CD4-positive, alpha-beta T cell treated with Interferon alpha-2 for 1 hour (primary cell): ENCODE results near the gene INPP4B.

Experiments
- DNase-seq, 2 donors: peaks; one replicate each; pipeline ENCODE4 v3.0.0-alpha.2; 2020 to 2022

Gene INPP4B

DNA sequence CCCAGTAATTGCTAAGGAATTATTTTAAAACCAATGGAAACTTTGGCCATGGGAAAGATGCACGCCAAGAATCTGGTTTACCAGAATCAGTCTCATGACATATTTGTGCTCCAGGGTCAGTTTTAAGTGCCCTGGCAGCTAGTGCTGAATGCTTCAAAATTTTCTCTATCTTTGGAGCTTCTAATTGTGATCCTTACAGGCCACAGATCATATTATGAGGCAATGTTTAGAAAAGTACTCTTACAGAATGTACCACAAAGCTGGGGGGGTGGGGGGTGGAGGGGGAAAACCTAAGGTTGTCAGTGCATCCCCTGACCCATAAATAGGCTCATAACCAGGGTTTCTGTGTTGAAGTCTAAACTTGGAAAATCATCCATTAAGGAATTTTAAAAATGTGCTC is 514.5 kb downstream of the INPP4B start:
- DNase-seq: no peak

DNA sequence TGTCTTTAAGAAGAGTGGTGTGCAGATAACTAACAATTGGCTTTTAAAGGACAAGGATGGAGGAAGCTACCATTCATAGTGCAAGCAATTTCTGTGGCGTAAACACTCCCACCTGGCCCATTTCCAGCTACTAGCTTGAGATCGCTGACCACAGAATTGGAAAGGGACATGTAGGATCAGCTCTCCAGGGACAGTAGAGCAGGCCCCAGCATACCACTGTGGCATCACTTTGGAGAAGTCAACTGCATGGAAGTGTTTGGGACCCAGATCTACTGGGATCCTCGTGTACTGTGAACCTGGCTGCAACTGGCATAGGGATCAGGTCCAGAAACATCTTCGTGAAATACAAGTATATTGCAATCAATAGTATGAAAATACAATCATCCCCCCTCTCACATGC is 515.0 kb downstream of the INPP4B start:
- DNase-seq: no peak

DNA sequence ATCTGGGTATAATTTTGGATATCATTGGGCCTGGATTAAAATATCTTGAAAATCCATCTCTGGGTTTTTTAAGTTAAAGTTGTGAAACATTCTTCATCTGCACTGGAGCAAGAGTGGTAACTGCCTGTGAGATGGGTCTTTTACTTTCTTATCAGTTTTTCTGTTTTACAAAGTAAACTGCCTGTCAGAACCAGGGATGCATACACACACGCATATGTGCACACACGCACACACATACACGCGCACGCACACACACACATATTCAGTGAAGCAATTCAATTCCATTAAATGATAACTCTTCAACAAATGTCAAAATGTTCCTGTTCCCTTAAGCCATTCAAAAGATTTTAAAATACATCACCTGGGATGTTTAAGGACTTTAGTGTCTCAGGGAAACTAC is 515.8 kb downstream of the INPP4B start:
- DNase-seq: no peak

DNA sequence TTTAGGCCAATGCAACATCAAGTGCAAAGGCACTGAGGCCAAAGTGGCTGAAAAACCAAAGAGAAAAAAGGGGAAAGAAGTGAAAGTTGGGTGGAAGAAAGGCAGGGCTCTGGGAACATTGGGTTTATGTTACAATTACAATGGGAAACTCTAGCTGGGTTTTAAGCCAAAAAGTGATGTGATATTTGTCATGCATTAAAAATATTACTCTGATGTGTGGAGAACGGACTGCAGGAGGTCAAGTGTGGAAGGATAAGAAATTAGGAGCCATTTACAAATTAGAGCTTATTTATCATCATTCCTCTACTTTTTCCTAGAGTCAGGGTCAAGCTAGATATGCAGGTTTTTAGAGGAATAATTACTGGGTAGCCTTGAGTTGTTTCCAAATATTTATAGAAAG is 516.8 kb downstream of the INPP4B start:
- no peak for DNase-seq

DNA sequence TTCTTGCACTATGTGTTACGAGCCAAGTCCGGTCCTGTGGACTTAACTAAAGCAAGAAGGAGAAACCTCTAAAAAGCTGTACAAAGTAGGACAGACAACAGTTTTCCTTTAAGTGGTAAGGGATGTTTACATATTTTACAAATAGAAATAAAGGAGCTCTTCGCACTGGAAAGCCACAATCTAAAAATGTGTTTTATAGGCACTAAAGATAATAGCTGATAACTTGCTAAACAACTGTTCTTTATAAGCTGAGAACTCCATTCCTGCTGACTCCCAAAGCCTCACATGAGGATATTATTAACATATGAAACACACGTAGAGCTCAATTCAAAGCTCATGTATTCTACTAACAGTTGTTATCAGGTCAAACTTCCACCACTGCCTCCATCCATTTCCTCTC is 519.9 kb downstream of the INPP4B start:
- DNase-seq: no peak

DNA sequence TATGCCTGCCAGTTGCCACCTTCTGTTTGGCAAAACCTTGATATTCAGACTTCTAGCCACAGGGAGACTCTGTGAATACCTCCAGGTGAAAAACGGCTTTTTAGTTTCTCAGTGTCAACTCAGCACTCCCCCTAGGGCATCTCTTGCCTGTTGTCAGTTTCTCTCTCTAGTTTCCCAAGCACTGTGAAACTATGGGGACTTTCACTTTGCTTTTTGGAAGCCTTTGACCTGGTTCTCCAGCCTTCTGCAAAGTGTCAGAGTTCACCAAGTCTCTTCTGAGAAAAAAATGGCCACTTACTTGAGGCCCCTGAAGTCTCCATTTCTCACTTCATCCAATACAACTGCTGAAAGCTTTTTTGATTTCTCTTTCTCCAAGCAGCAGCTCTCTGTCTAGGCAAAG is 521.5 kb downstream of the INPP4B start:
- no peak for DNase-seq

DNA sequence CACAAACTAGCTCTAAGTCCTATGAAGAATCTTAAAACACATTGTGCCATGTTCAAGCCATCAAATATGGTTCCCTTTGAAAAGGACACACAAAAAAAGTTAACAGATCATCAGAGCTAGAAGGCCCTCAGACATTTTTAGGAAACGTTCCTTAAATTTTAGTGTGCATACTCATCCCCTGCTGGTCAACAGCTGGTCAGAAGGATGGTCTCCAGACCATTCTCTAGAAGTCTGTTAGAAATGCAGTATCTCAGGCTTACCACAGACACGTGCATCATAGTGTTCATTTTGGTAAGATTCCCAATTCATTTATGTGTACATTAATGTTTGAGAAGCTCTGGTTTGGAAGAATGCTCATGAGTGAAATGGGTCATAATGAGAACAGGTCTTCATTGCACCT is 523.1 kb downstream of the INPP4B start:
- DNase-seq: no peak

DNA sequence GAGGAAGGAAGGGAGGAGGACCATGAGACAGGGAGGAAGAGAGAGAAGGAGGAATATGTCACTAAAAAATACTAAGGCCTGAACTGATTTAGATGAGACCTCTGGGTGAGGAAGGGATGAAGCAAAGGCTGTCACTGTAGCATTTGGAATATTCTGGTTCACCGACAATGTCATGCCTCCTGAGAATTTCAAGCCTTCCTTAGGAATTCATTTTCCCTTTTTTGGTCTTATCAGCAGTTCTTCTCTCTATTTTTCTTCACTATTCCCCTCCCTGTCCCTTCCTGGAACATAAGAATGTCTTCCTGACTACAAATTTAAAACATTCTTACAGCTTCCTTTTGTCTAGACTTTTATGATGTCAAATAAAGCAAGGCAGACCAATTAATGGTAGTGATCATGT is 527.8 kb downstream of the INPP4B start:
- DNase-seq: no peak

DNA sequence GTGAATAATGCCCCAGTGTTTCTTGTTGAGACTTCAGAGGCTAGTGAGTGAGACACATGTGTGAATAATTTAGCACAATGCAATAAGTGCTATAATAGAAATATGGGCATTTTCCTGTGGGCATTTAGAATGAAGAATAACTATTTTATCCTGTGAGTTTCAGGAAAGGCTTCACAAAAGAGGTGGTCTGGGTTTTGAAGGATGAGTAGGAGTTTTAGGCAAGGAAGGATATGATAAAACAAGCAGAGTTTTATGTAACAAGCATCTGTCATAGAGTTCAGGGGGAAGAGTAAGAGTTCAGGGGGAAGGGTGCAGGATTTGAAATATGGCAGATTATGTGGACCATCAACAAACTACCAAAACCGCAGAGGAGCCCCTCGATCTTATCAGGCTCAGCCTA is 529.2 kb downstream of the INPP4B start:
- DNase-seq: no peak

DNA sequence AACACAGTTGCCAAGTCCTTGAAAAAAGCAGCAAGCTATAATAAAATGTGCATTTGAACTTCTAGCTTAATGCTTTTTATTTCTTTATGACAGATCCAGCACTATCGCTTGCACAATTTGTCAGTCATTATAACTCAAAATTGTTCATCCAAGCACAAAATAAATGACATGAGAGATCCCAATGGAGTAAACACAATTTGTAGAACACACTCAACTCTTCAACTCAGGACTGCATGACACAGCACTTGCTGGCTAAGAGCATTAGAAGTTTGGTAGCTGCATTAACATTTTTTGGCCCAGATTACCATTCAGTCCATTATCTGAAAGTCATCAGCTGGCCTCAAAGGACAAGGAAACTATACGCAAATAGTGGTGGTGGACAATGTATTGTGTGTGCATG is 530.1 kb downstream of the INPP4B start:
- DNase-seq: no peak

DNA sequence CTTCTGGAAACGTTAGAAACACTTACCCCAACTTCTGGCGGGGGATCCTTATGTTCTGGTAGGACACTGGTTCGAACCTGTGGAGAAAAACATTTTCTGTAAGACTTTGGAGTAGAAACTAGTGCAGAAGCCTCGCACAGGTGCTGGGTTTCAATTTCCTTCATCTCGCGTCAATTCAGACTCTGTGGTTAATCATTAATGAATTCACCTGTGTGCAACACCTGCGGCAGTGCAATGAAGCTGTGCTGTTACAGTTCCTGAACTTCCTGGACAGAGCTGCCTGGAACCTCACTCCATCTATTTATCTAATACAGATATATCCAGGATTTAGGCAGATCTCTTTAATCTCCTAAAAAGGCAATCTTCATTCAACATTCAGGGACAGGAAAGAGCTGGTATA is 531.4 kb downstream of the INPP4B start:
- DNase-seq: peak in 1 of 2 donors; percentile 34

DNA sequence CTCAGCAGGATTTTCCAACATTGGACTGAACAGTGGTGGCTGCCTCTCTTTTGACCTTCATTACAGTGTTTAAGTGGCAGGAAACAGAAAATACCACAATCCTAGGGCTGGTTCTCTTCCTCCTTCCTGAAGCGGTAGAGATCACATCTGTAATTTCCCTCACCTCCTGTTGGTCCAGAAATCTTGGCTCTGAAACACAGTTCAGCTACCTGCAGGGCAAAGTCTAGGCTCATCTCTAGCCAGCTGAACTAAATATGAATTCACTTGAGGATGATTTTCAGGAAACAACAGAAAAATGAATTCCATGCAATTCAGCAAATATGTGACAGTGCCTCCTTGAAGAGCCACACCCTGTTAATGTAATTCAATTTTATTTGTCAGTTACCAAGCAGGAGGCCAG is 531.9 kb downstream of the INPP4B start:
- DNase-seq: peak in 1 of 2 donors; percentile 8

DNA sequence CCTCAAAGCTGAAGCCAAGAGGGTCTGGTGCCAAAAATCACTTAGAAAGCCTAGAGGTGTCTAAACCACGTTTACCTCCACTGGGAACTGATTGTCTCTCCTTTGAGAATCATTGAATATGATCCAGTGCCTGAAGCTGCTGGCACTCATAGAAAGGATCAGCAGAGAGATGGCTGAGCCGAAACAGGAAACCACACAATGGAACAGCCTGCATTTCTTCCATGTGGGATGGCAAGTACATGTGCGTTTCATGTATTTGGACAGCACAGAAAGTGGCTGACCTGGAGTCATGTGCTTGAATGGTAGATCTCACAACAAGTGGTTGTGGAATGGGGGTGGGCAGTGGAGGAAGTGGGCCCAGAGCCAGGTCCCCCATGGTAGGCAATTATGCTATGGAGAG is 533.7 kb downstream of the INPP4B start:
- DNase-seq: no peak

DNA sequence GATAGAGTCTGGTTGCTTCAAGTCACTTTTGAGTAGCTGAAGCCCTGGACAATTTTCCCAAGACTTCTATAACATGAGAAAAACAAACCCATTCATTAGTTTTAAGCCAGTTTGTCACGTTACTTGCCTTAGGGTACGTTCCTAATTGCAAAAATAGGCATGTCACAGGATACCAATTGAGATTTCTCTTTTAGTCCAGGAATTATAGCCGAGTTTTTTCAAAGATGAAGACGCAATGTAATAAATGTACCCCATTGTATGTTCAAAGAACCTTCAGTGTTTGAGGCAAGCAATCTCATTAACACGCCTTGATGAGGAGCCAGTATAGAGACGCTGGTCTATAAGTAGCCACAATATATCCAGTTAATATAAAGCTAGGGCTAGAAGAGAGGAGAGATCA is 534.2 kb downstream of the INPP4B start:
- DNase-seq: no peak

DNA sequence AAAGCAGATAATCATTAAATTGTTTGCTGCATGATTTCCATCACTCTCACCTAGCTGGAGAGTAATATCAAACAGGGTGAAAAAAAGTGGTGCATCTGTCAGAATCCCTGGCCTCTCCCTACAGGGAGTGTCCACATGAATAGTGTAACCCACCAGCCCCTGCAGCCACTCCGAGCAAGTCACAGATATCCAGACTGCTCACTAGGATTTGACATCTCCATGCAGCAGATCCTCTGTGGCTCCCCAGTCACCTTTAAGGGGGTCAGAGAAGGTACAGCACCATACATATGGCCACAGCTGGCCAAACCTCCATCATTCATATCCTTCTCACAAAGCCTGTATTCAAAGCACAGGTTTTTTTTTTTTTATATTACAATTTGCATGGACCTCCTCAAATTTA is 536.3 kb downstream of the INPP4B start:
- DNase-seq: no peak

DNA sequence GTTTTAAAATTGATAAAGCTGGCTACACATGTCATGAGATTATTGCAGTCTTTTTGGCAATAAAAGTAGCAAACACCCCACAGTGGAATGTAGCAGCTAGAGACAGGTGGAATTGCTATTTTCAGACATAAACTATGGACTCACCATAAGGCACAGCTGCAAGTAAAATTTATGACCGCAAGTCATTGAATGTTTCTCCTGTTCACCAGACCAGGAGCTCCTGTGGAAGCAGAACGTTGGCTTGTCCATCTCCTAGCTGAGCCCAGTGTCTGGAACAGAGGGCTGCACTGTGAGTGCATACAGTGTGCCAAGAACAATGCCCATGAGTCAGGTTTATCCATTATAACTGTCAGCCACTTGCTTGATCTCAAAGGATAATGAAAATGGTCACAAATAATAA is 538.2 kb downstream of the INPP4B start:
- DNase-seq: no peak

DNA sequence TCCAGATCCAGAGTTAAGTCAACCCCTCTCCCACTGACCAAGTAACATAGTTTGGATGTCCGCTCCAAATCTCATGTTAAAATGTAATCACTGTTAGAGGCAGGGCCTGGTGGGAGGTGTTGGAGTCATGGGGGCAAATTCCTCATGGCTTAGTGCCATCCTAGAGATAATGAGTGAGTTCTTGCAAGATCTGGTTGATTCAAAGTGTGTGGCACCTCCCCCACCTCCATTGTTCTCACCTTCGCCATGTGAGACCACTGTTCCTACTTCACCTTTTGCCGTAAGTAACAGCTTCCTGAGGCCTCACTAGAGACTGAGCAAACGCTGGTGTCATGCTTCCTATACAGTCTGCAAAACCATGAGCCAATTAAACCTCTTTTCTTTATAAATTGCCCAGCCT is 548.8 kb downstream of the INPP4B start:
- DNase-seq: no peak

DNA sequence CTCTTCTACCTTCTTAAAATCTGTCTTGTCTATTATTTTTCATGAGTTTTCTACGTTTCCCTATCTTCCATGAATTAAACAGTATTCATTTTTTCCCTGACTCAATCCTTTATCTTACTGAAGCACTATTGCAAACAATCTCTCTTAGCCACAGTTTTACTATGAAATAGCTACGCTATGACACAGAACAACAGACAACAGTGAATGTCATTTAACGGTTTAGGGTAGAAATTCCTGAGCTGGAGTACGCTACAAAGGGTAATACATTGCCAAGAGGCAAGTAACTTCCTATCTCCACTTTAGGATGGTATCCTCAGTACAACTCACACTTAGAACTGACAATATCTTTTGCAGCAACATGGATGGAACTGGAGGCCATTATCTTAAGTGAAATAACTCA is 552.6 kb downstream of the INPP4B start:
- DNase-seq: no peak

DNA sequence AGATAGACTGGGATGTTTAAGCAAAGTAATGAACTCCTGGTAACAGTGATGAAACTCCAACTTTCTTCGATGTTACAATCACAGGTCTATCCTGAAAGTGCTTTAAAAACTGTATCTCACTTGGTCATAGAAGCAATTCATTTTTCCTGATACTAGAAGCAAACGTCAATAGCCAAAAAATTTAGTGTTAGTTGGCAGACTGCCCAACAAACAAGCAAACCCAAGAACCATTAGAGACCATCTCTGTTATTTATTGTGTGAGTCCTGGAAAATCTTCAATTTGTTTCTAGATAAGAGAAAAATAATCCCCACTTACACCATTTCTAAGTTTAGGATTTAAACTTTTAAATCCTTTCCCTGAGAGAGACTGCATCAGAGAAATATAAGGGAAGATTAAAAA is 553.9 kb downstream of the INPP4B start:
- no peak for DNase-seq

DNA sequence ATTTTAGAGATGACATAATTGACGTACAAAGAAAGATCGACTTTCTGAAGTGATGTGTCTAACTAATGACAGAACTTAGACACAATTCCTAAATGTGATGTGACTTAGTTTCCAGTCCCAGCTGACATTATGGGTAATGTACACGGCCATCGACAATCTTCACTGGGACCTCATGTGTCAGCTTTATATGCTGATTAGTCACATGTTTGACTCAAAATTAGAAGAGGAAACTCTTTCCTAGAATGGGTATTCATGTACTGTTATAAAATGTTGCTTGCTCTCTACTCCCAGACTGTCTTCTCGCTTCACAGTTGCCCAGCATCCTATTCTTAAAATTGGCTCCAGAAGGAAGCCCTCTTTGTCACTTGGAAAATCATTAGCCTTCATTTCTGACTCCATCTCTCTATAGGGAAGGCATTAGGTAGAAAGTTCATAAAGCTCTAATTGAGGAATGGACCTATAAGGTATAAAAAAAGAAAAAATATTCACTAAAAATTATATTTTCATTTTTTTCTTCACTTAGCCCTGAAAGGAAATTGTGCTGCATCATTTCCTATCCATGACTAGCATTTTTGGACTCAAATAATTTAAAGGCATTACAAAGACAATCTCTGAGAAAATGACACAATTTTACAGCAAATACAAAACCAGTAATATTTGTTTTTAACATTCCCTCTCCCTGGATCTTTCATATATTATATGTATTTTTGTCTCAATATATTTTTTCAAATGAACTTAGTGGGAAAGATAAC is 554.6 kb downstream of the INPP4B start:
- DNase-seq: no peak

DNA sequence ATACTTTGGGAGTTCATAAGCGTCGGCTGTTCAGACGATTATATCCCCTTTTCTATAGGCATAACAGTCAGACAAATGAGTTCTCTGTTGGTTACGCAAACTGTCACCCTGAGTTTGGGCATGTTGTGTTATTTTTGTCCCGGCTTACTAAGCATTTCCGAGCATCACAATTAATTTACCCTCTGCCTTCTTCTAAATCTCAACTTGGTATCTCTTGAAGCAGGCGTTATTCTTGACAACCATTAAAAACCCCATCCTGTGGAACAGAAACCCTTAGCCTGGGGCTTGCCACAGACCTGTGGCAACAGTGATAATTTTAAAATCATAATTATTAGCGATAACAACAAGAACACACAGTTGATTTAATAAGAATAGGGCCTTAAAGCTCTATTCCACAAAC is 558.7 kb downstream of the INPP4B start:
- DNase-seq: no peak

DNA sequence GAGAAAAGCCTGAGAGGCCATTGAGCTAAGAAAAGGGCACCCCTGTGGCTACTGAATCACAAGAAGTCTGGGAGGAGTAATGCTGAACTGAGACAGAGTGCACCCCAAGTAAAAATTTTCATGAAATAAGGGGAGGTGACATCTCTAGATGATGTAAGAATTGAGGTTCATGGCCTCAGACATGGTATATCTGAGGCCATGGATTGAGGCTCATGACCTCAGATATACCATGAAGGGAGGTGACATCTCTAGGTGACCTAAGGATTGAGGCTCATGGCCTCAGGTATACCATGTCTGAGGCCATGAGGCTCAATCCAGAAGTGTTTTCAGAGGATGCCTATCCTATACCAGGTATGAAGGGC is 560.9 kb downstream of the INPP4B start:
- DNase-seq: no peak

DNA sequence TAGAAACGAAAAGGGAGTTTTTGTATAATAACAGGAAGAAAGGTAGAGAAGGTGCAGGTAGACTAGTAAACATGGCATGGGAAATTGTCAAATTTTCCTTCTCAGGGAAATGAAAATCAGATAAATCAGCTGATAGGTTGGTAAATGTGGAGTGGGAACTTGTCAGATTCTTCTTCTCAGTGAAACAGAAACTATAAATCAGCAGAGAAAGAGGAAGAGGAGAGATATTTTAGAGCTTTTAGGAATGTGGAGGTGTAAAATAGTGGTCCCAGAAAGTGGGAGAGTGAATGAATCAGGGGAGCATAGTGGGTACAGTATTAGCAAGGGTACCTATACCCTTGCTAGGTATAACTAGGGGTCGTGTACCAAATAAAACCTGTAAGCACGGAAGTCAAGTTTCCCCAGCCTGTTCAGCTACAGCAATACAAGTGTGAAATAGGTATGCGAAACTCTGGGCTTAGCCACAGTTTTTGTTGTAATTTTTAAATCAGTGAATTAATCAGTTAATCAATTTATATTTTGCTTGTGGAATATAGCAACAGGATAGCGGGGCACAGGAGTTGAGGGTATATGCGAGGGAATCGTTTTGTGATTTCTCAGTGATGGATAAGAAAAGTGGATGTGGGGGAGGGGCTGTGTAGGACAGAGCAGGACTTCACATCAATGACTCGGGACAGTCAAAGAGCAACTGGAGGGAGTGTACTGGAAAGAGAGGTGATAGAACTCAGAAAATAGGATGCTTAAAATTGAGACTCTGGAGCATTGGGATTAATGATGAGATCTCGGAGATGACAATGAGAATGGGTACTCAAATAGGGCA is 561.5 kb downstream of the INPP4B start:
- peak in 1 of 2 donors; percentile 22 for DNase-seq

DNA sequence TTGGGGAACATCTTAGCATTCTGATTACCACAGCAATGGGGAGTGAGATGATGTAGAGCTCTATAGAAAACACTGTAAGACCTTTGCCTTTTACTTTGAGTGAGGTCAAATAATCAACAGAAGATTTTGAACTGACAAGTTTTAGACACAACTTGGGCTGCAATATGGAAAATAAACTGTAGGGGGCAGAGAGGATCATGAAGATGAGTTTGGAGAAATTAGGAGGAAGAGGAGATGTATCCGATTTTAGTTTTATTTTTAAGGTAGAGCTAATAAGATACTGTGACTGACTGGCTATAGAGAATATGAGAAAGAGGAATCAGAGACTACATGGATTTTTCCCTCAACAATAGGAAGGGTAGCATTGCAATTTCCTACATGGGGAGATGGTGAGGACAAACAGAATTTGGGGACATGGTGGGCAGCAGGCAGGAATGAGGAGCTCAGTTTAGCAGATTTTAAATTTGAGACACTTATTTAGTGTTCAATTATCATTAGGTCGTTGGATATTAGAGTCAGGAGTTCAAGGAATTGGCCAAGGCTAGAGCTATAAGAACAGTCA is 563.1 kb downstream of the INPP4B start:
- DNase-seq: peak in 1 of 2 donors; percentile 61
